Pons (tissue), 1 donor: ENCODE data around the gene ERP44.

Experiments used
- DNase-seq: peaks from one replicate; pipeline ENCODE4 v3.0.0-alpha.2; 2016; ENCODE audit warnings: low spot score

Gene ERP44

GRCh38 chr9:99936947-99937587 is 161.7 kb downstream of the ERP44 start:
- no peak for DNase-seq

- no peak for DNase-seq
Measured at GRCh38 chr9:99931155-99931840, 167.5 kb downstream of the ERP44 start.

GRCh38 chr9:99929652-99930051 is 169.1 kb downstream of the ERP44 start:
- no peak for DNase-seq
